SU-DHL-6 (cell line): ENCODE data around the gene NUTF2.
A peak's percentile ranks its signal among the peaks of the same experiment; 100 is the strongest.

Source experiments
- H2AFZ ChIP-seq: fragments of 200-600 bp; sonication (generic); 2 replicates; pipeline ENCODE4 v1.6.1; 2014; ENCODE audit warnings: low read depth, mild to moderate bottlenecking, moderate library complexity, mixed read lengths, antibody characterized with exemption, low read length; ENCODE audit not compliant: severe bottlenecking
- H3F3A ChIP-seq: fragments of 200-600 bp; shearing (Covaris generic); 2 replicates; pipeline ENCODE4 v1.6.0; 2016; ENCODE audit warnings: antibody characterized with exemption, mild to moderate bottlenecking; ENCODE audit not compliant: insufficient read depth
- H3K27ac ChIP-seq: fragments of 200-600 bp; sonication (generic); 2 replicates; pipeline ENCODE4 v1.5.1; 2016; ENCODE audit warnings: low read depth, mild to moderate bottlenecking, low read length, moderate library complexity, mixed read lengths
- H3K27me3 ChIP-seq: fragments of 200-600 bp; sonication (generic), shearing (Covaris generic); 2 replicates; pipeline ENCODE4 v1.6.0; 2014; ENCODE audit warnings: mild to moderate bottlenecking, low read length
- H3K36me3 ChIP-seq: fragments of 200-600 bp; sonication (generic); 2 replicates; pipeline ENCODE4 v1.6.1; 2014; ENCODE audit warnings: mild to moderate bottlenecking, low read length, mixed read lengths
- H3K4me2 ChIP-seq: fragments of 300-600, 200-600 bp; shearing (Covaris generic), sonication (generic); 2 replicates; pipeline ENCODE4 v1.6.0; 2014; ENCODE audit warnings: low read length, low read depth, mild to moderate bottlenecking; ENCODE audit not compliant: poor library complexity, severe bottlenecking
- H3K4me3 ChIP-seq: fragments of 200-600 bp; sonication (generic); 2 replicates; pipeline ENCODE4 v1.5.1; 2014; ENCODE audit warnings: antibody characterized with exemption, low read length, mild to moderate bottlenecking, mixed read lengths; ENCODE audit not compliant: insufficient read depth, poor library complexity, severe bottlenecking
- H3K79me2 ChIP-seq: fragments of 200-600 bp; sonication (generic); 2 replicates; pipeline ENCODE4 v1.6.1; 2014; ENCODE audit warnings: mild to moderate bottlenecking, low read length, moderate library complexity; ENCODE audit not compliant: insufficient read depth
- H3K9ac ChIP-seq: fragments of 200-600 bp; sonication (generic); 2 replicates; pipeline ENCODE4 v1.7.0; 2014; ENCODE audit warnings: mild to moderate bottlenecking, low read length
- H3K9me2 ChIP-seq: fragments of 200-600 bp; sonication (generic); replicated peaks from 2 replicates; pipeline ENCODE4 v1.6.1; 2014; ENCODE audit warnings: low read length; ENCODE audit not compliant: insufficient read depth
- H3K9me3 ChIP-seq: fragments of 200-600 bp; sonication (generic); 2 replicates; pipeline ENCODE4 v1.6.1; 2014; ENCODE audit warnings: low read length, mixed read lengths; ENCODE audit not compliant: insufficient read depth
- H4K20me1 ChIP-seq: fragments of 200-600 bp; sonication (generic); 2 replicates; pipeline ENCODE4 v1.6.1; 2014; ENCODE audit warnings: low read depth, mild to moderate bottlenecking, antibody characterized with exemption, low read length, moderate library complexity, mixed read lengths
- EZH2phosphoT487 ChIP-seq: fragments of 200-600 bp; sonication (generic), shearing (Covaris generic); conservative IDR thresholded peaks from 2 replicates; pipeline ENCODE4 v1.6.1; 2018; ENCODE audit warnings: mild to moderate bottlenecking, antibody characterized with exemption, low read length, moderate library complexity, mixed read lengths
- TF ChIP-seq, protein P1 (sequence below): fragments of 200-600 bp; sonication (generic); IDR thresholded peaks from one replicate; pipeline ENCODE4 v1.5.1; 2017; ENCODE audit warnings: antibody characterized with exemption, mild to moderate bottlenecking, low read length, moderate library complexity; ENCODE audit not compliant: insufficient read depth, poor library complexity, severe bottlenecking

NUTF2 gene

DNA sequence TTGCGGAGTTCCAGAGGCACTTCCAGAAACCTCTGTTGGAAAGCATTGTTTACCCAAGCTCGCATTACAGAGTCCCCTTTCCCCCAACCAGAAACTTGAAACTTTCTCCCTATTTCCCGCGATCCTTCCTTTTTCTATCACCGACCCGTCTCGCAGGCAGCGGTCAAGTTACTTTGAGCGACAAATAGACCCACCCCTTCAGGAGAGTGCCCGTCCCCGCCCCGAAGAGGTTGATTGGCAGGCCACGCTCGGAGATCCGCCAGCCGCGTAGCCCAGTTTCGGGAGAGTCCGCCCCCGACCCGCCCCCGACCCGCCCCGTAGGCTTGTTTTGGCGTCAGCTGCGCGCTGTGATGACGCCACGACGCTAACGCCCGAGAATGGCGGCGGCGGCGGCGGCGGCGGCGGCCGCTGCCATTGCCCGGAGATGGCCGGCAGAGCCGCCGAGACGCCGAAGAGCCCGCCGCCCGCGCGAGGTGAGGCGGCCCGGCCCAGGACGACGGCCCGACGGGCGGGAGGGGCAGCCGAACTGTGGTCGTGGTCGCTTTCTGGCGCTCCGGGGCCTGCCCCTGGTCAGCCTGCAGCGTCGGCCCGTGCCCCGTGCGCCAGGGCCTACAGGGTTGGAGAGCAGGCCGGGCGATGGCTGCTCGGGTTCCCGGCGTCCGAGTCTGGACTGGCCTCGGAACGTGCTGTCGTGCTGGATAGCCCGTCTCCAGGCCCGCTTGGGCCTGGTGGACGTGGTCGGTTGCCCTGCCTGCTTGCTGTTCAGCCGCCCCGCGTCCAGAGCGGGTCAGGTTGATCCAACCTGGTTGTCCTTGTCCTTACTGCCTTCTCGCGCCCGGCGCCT lies 46.4 kb downstream of the NUTF2 start, which contains the start of gene PSKH1:
Gene PSKH1 (plus strand): TSS at position 356 of the 844 bp plus-strand sequence. CDS start 15,496 bp downstream, outside the sequence.
- no peaks in the 10 kb centered on the region for H3K9me3 ChIP-seq
- H3K9ac ChIP-seq, result peak within 1 kb of the TSS; percentile 76
- no peaks in the 10 kb centered on the region for H3K27me3 ChIP-seq
- peak within 1 kb of the TSS; percentile 92 for H3K4me3 ChIP-seq
- TF ChIP-seq EZH2phosphoT487, result no peak
- TF ChIP-seq, protein P1, sequence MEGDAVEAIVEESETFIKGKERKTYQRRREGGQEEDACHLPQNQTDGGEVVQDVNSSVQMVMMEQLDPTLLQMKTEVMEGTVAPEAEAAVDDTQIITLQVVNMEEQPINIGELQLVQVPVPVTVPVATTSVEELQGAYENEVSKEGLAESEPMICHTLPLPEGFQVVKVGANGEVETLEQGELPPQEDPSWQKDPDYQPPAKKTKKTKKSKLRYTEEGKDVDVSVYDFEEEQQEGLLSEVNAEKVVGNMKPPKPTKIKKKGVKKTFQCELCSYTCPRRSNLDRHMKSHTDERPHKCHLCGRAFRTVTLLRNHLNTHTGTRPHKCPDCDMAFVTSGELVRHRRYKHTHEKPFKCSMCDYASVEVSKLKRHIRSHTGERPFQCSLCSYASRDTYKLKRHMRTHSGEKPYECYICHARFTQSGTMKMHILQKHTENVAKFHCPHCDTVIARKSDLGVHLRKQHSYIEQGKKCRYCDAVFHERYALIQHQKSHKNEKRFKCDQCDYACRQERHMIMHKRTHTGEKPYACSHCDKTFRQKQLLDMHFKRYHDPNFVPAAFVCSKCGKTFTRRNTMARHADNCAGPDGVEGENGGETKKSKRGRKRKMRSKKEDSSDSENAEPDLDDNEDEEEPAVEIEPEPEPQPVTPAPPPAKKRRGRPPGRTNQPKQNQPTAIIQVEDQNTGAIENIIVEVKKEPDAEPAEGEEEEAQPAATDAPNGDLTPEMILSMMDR, result no peak
- H3F3A ChIP-seq, result no peaks in the 10 kb centered on the region; the same call in 1 of the 2 replicates
- H3K79me2 ChIP-seq, result peaks cover 14% of the 10 kb centered on the region
- H3K36me3 ChIP-seq, result no peaks in the 10 kb centered on the region
- H3K9me2 ChIP-seq, result no peaks in the 10 kb centered on the region
- no peaks in the 10 kb centered on the region for H4K20me1 ChIP-seq
- peak within 1 kb of the TSS; percentile 93 for H3K4me2 ChIP-seq
- H2AFZ ChIP-seq, result peak within 1 kb of the TSS; percentile 81
- peak within 1 kb of the TSS; percentile 20; the same call in 1 of the 2 replicates for H3K27ac ChIP-seq

DNA sequence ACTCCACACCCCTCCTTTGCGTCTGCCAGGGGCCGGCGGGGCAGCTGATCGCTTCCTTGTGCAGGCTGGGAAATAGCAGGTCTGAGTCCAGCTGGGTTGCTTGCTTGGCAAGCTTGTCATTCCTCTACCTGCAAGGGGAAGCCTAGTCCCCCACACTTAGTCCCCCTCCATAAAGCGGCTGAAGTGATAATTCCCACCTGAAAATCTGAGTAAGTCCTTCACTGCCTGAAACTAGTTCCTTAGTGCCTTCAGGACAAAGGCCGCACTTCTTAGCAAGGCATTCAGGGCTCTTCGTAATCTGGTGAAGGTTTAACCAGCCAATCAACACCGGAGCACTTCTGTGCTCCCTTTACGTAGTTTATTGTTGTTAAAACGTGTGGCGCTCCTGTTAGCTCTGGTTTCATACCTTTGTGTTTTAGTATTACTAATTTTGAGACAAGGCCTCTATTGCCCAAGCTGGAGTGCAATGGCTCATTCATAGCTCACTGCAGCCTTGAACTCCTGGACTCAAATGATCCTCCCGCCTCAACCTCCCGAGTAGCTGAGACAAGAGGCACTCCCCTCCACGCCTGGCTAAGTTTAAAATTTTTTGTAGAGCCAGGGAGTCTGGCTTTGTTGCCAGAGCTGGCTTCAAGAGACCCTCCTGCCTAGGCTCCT lies 47.1 kb downstream of the NUTF2 start:
- peak overlapping the region; percentile 28 for H2AFZ ChIP-seq
- H3K9ac ChIP-seq, result peak overlapping the region; percentile 76
- no peaks in the 10 kb centered on the region for H3K9me2 ChIP-seq
- H4K20me1 ChIP-seq, result no peaks in the 10 kb centered on the region
- peaks cover 14% of the 10 kb centered on the region for H3K79me2 ChIP-seq
- no peaks in the 10 kb centered on the region; the same call in 1 of the 2 replicates for H3F3A ChIP-seq
- TF ChIP-seq, protein P1, result no peak
- TF ChIP-seq EZH2phosphoT487, result no peak
- no peaks in the 10 kb centered on the region for H3K27me3 ChIP-seq
- H3K4me2 ChIP-seq, result peak overlapping the region; percentile 83
- no peak overlapping the region for H3K27ac ChIP-seq
- H3K9me3 ChIP-seq, result no peaks in the 10 kb centered on the region
- peak overlapping the region; percentile 92 for H3K4me3 ChIP-seq
- no peaks in the 10 kb centered on the region for H3K36me3 ChIP-seq

DNA sequence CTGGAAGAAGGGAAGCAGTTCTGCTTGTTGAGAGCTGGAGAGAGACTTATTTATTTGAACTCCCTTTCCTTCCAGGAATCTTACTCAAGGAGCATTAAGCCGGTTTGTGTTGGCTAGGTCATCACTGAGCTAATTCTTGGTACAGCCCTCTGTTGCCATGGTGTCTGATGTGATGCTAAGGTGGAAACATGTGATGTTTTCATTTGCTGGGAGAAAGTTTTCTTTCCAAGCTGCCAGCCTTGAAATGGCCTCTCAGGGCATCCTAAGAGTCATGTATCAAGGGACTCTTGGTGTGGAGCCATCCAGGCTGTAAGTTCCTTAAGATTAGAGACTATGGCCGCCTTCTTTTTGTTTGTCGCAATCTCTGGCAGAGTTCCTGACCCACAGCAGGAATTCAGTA lies 50.5 kb downstream of the NUTF2 start:
- no peaks in the 10 kb centered on the region for H4K20me1 ChIP-seq
- no peaks in the 10 kb centered on the region for H3K9me2 ChIP-seq
- no peak overlapping the region for H3K4me3 ChIP-seq

More for the DNA sequence above, 50.5 kb downstream of the NUTF2 start:
- Histone ChIP-seq H3K27ac (no peak overlapping the region), H3K4me2 (no peak overlapping the region), H3K27me3 (no peaks in the 10 kb centered on the region), H3K9ac (no peak overlapping the region), H3K9me3 (no peaks in the 10 kb centered on the region), H3K79me2 (peaks cover 14% of the 10 kb centered on the region), H3F3A (no peaks in the 10 kb centered on the region), H2AFZ (no peak overlapping the region), H3K36me3 (no peaks in the 10 kb centered on the region)
- no peak for TF ChIP-seq EZH2phosphoT487
